ENCODE data around the gene VTI1A.

- TF ChIP-seq CTCF (conservative IDR thresholded peaks at IDR 0.05) = no peak
- TF ChIP-seq EZH2 (IDR thresholded peaks at IDR 0.05; ENCODE audit: low read depth) = no peak
These were observed 8.1 kb downstream of the VTI1A start for GRCh38 chr10:112454910-112455779.
